ENCODE results near the gene SERPINB13. TPM values are rescaled to one million over a fixed set of nuclear protein-coding genes. Genes with fewer than 3 reads are reported as not detected.

Gene SERPINB13
- total RNA-seq, 1 experiment from 2014 or later = not detected

- H3K27me3 Mint-ChIP-seq (ENCODE audit: unreplicated experiment) = no peaks in the 10 kb centered on the region
- no peaks in the 10 kb centered on the region for H3K36me3 Mint-ChIP-seq (ENCODE audit: insufficient read depth, unreplicated experiment)
- peaks cover 14% of the 10 kb centered on the region for H3K4me1 Mint-ChIP-seq (ENCODE audit: low read depth, unreplicated experiment)
- CTCF ChIA-PET = no interaction called here
- no peak for DNase-seq
- intact Hi-C loops (cut with micrococcal nuclease; ENCODE audit: unreplicated experiment) = no loop called here
- BruUV-seq (replicated peaks) = no TSS peak
- H3K27ac Mint-ChIP-seq (ENCODE audit: unreplicated experiment) = no peak overlapping the region
- no peaks in the 10 kb centered on the region for H3K9me3 Mint-ChIP-seq (ENCODE audit: low read depth, unreplicated experiment)
- TF ChIP-seq, protein P1, sequence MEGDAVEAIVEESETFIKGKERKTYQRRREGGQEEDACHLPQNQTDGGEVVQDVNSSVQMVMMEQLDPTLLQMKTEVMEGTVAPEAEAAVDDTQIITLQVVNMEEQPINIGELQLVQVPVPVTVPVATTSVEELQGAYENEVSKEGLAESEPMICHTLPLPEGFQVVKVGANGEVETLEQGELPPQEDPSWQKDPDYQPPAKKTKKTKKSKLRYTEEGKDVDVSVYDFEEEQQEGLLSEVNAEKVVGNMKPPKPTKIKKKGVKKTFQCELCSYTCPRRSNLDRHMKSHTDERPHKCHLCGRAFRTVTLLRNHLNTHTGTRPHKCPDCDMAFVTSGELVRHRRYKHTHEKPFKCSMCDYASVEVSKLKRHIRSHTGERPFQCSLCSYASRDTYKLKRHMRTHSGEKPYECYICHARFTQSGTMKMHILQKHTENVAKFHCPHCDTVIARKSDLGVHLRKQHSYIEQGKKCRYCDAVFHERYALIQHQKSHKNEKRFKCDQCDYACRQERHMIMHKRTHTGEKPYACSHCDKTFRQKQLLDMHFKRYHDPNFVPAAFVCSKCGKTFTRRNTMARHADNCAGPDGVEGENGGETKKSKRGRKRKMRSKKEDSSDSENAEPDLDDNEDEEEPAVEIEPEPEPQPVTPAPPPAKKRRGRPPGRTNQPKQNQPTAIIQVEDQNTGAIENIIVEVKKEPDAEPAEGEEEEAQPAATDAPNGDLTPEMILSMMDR (IDR thresholded peaks at IDR 0.05; ENCODE audit: unreplicated experiment) = no peak
- no peak overlapping the region for H3K4me3 Mint-ChIP-seq (ENCODE audit: low read depth, unreplicated experiment)
Observed at GRCh38 chr18:63545000-63545399, 42.1 kb upstream of the SERPINB13 start.

DNA sequence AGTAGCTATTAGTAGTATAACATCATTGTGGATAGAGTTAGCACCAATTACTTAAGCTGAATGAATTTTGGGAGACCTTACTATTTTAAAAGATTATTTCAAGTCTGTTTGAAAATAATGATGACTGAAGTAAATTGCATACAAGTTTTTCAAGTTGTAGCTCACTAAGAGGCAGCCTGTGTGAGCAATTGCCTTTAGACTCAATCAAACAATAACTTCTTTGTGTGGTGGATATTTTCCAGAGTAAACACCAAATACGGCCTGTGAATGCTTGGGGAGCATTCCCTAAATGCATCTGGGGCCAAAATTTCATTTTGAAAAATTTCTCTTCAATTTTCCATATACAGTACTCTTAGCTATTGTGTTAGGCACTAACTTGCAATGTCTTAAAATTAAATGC, 37.1 kb upstream of the SERPINB13 start:
- intact Hi-C loops (cut with micrococcal nuclease; ENCODE audit: unreplicated experiment) = no loop called here
- no peak overlapping the region for H3K4me3 Mint-ChIP-seq (ENCODE audit: low read depth, unreplicated experiment)
- peaks cover 40% of the 10 kb centered on the region for H3K4me1 Mint-ChIP-seq (ENCODE audit: low read depth, unreplicated experiment)
- no peaks in the 10 kb centered on the region for H3K27me3 Mint-ChIP-seq (ENCODE audit: unreplicated experiment)
- H3K36me3 Mint-ChIP-seq (ENCODE audit: insufficient read depth, unreplicated experiment) = no peaks in the 10 kb centered on the region
- H3K9me3 Mint-ChIP-seq (ENCODE audit: low read depth, unreplicated experiment) = no peaks in the 10 kb centered on the region
- BruUV-seq (replicated peaks) = no TSS peak
- TF ChIP-seq, protein P1 (IDR thresholded peaks at IDR 0.05; ENCODE audit: unreplicated experiment) = no peak
- no peak for DNase-seq
- peak overlapping the region; percentile 20 for H3K27ac Mint-ChIP-seq (ENCODE audit: unreplicated experiment)
- CTCF ChIA-PET = interaction anchor here (0.5 to 2.1 kb wide), 5 partner anchors 17 to 1001 kb away, joined by 3 to 6 read pairs (median 3); no protein-coding TSS in a partner anchor

DNA sequence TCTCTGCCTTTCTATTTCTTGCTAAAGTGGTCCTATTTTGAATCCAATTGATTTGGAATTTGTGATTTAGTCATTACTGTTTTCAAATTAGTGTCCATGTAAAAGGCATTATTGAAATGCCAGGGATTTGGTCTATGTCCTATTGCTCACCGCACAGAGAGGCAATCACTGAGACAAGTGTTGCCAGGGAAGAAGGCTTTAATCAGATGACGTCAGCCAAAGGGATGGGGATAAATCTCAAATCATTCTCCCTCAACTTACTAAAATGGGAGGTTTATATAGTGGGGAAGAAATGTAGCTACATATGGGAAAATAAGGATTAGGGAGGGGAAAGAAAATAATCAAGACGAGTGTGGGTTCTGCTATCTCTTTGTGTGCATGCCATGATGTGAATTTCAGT, 35.4 kb upstream of the SERPINB13 start:
- Mint-ChIP-seq H3K27me3 (ENCODE audit: unreplicated experiment) (no peaks in the 10 kb centered on the region), H3K9me3 (ENCODE audit: low read depth, unreplicated experiment) (no peaks in the 10 kb centered on the region), H3K27ac (ENCODE audit: unreplicated experiment) (peak overlapping the region; percentile 43), H3K4me1 (ENCODE audit: low read depth, unreplicated experiment) (peaks cover 40% of the 10 kb centered on the region), H3K4me3 (ENCODE audit: low read depth, unreplicated experiment) (no peak overlapping the region), H3K36me3 (ENCODE audit: insufficient read depth, unreplicated experiment) (no peaks in the 10 kb centered on the region)
- no peak for DNase-seq
- no TSS peak for BruUV-seq (replicated peaks)
- intact Hi-C loops (cut with micrococcal nuclease; ENCODE audit: unreplicated experiment) = no loop called here
- CTCF ChIA-PET = interaction anchor here (0.6 kb wide), 1 partner anchor 259 kb away, joined by 3 read pairs; no protein-coding TSS in a partner anchor
- TF ChIP-seq, protein P1 (IDR thresholded peaks at IDR 0.05; ENCODE audit: unreplicated experiment) = no peak

DNA sequence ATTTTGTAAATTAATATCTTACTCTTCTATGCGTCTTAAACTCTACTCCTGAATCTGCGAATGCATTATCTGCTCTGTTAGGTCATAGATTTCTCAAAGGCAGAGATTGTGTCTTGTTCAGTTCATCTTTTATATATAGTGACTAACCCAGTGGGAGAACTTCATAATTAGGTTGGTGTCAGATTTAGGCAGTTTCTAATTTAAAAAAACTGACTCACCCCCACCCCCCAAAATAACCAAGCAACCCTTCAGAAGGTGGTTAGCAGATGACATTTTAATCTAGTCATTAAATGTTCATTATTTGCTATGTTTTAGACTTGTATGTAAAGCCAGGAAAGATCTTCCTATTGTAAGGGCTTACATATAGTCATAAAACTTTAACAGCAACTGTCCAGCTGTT, 34.6 kb upstream of the SERPINB13 start:
- no peaks in the 10 kb centered on the region for H3K36me3 Mint-ChIP-seq (ENCODE audit: insufficient read depth, unreplicated experiment)
- BruUV-seq (replicated peaks) = no TSS peak
- no peaks in the 10 kb centered on the region for H3K9me3 Mint-ChIP-seq (ENCODE audit: low read depth, unreplicated experiment)
- no peak overlapping the region for H3K27ac Mint-ChIP-seq (ENCODE audit: unreplicated experiment)
- CTCF ChIA-PET = interaction anchor here (0.6 to 1.5 kb wide), 7 partner anchors 13 to 462 kb away, joined by 3 to 7 read pairs (median 4); no protein-coding TSS in a partner anchor
- H3K4me1 Mint-ChIP-seq (ENCODE audit: low read depth, unreplicated experiment) = peaks cover 40% of the 10 kb centered on the region
- TF ChIP-seq, protein P1 (IDR thresholded peaks at IDR 0.05; ENCODE audit: unreplicated experiment) = no peak
- intact Hi-C loops (cut with micrococcal nuclease; ENCODE audit: unreplicated experiment) = no loop called here
- H3K4me3 Mint-ChIP-seq (ENCODE audit: low read depth, unreplicated experiment) = no peak overlapping the region
- H3K27me3 Mint-ChIP-seq (ENCODE audit: unreplicated experiment) = no peaks in the 10 kb centered on the region
- DNase-seq = no peak

Data from Calu3 (cell line).